Breast epithelium (tissue), 3 donors: ENCODE measurements around the gene ATP1B3.

Source experiments
- POLR2A ChIP-seq: fragments of 450-650 bp; IDR thresholded peaks from one replicate; pipeline ENCODE4 v1.6.1; 2016; ENCODE audit warnings: antibody characterized with exemption, mild to moderate bottlenecking, moderate library complexity
- POLR2AphosphoS5 ChIP-seq, 3 donors: sonication (generic); formaldehyde crosslinking; IDR thresholded peaks; one replicate each; pipeline ENCODE4 v1.6.1; 2017; ENCODE audit warnings: antibody characterized with exemption in 3 of 3
- TF ChIP-seq, protein P1 (sequence below), 3 donors: fragments of 450-650 bp; IDR thresholded peaks; one replicate each; pipeline ENCODE4 v1.5.1; 2016 to 2017; ENCODE audit warnings: antibody characterized with exemption in 3 of 3, mild to moderate bottlenecking in 3 of 3, moderate library complexity in 3 of 3

DNA sequence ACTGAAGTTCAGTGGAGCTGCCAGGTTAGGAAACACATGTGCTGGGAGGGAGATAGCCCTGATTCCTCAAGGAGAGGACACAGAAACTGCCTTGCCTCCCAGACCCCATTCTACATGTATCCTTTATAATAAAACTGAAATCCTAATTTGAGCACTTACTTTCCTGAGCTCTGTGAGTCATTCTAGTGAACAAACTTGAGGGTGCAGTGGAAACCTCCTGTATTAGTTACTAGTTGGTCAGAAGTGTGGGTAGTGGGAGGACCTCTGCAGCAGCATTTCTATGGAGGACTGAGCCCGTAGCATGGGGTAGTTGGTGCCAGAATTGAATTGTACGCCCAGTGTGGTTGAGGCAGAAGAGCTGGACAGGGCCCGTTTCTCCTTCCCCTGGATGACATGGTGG lies 23.9 kb downstream of the ATP1B3 start:
- TF ChIP-seq POLR2AphosphoS5 (IDR thresholded peaks at IDR 0.05) (no peak), POLR2A (no peak)
- TF ChIP-seq, protein P1, sequence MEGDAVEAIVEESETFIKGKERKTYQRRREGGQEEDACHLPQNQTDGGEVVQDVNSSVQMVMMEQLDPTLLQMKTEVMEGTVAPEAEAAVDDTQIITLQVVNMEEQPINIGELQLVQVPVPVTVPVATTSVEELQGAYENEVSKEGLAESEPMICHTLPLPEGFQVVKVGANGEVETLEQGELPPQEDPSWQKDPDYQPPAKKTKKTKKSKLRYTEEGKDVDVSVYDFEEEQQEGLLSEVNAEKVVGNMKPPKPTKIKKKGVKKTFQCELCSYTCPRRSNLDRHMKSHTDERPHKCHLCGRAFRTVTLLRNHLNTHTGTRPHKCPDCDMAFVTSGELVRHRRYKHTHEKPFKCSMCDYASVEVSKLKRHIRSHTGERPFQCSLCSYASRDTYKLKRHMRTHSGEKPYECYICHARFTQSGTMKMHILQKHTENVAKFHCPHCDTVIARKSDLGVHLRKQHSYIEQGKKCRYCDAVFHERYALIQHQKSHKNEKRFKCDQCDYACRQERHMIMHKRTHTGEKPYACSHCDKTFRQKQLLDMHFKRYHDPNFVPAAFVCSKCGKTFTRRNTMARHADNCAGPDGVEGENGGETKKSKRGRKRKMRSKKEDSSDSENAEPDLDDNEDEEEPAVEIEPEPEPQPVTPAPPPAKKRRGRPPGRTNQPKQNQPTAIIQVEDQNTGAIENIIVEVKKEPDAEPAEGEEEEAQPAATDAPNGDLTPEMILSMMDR (IDR thresholded peaks at IDR 0.05) = no peak
